Left cardiac atrium (tissue), 4 donors: ENCODE data around the gene SLC13A3. TPM values are rescaled to one million over a fixed set of nuclear protein-coding genes. Genes with fewer than 3 reads are reported as not detected.

ENCODE experiments used
- ATAC-seq, 2 donors: fragments of 200-7000 bp; cut with Tn5 transposase; one replicate each; pipeline ENCODE4 v1.9.1; 2020; ENCODE audit warnings: mild to moderate bottlenecking in 2 of 2, moderate library complexity in 2 of 2
- DNase-seq: peaks from one replicate; pipeline ENCODE4 v3.0.0-alpha.2; 2020
- intact Hi-C, 2 donors: fragments of 100-400 bp; cut with DNase I; formaldehyde crosslinking; loops; one replicate each; pipeline versions ENCODE4 v1.14.1 to v1.15.1; 2022 to 2023
- total RNA-seq, 2 donors: library from RNA; stranded (reverse); fragmentation: NEBNext Ultra II Directional; extraction: Animal tissue kit (Norgen Biotek cat#: 25700); gene quantifications; one replicate each; pipeline ENCODE4 v1.2.1, GENCODE V29; 2021
- donor health status: DM: no; HTN: yes; CAD: no.
- donor health status: DM: no; HTN: yes; CAD: no; lungs with severe emphysema.
- donor health status: DM: yes; HTN: yes; CAD: no.
- donor health status: Dilated cardiomyopathy.

Gene SLC13A3
- total RNA-seq, 2 donors from 2014 or later = 0.71 to 2.5 TPM

- no peak for DNase-seq
- ATAC-seq = no peak
- intact Hi-C loops = no loop called here
Measured at GRCh38 chr20:46571418-46571817, 79.8 kb downstream of the SLC13A3 start.

DNA sequence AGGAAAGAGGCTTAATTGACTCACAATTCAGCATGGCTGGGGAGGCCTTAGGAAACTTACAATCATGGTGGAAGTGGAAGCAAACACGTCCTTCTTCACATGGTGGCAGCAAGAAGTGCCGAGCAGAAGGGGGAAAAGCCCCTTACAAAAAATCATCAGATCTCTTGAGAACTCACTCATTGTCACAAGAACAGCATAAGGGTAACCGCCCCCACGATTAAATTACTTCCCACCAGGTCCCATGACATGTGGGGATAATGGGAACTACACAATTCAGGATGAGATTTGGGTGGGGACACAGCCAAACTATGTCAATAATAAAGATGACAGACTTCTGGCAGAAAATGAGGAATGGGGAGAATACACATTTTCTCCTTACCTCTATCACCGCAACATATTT is 80.3 kb downstream of the SLC13A3 start:
- no peak for ATAC-seq
- intact Hi-C loops = no loop called here
- DNase-seq = no peak

- intact Hi-C loops = no loop called here
- DNase-seq = no peak
- no peak for ATAC-seq
Measured at GRCh38 chr20:46569961-46570360, 81.3 kb downstream of the SLC13A3 start.

- intact Hi-C loops = no loop called here
- DNase-seq (peak; percentile 91), ATAC-seq (peak; percentile 82 to 89)
Measured at GRCh38 chr20:46568570-46569129, 82.6 kb downstream of the SLC13A3 start.

DNA sequence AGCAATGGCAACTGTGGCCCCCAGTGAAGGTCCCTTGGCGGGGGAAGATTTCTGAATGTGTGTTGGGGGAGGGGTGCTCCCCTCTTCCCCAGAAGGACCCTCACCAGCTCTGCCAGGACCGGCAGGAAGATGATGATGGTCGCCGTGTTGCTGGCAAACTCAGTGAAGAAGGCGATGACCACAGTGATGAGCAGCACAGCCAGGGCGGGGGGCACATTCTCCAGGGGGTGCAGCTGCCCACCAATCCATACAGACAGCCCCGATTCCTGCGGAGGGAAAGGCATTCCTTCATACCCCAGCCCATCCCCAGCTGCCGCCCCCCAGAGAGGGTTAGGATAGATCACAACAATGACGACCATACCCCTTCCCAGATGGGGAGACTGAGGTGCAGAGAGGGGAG is 85.1 kb downstream of the SLC13A3 start:
- DNase-seq = no peak
- ATAC-seq = no peak
- intact Hi-C loops = no loop called here

DNA sequence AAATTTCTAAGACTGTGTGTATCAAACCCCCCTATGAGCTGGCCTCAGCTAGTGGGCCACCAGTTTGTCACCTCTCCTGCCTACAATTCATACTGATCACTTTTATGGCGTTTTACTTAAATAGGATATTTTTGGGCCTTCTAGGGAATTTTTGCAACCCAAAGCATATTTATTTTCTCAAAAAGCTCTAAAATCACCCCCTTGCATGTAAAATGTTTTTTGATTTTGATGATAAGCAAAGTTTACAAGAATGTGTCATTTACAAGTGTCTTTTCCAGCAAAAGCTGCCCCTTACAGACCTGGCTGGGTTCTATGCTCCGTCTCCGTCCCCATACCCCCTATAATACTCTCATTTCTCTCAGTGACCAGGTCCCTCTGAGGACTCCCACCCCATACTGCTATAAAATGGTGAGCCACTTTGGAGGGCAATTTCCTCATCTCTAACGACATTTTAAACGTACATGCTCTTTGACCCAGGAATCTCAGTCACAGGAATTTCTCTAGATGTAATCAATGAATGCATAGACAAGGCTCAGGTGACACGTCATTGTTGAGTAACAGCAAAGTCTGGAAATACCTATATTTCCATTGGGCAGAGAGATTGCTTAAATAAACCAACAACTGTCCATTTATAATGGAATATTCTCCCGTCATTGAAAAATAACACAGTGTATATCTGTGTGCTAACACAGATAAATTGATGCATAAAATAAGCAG is 86.9 kb downstream of the SLC13A3 start:
- ATAC-seq = no peak
- no peak for DNase-seq
- intact Hi-C loops = no loop called here

- intact Hi-C loops = no loop called here
- ATAC-seq = no peak
Measured at GRCh38 chr20:46563860-46564221, 87.4 kb downstream of the SLC13A3 start.

DNA sequence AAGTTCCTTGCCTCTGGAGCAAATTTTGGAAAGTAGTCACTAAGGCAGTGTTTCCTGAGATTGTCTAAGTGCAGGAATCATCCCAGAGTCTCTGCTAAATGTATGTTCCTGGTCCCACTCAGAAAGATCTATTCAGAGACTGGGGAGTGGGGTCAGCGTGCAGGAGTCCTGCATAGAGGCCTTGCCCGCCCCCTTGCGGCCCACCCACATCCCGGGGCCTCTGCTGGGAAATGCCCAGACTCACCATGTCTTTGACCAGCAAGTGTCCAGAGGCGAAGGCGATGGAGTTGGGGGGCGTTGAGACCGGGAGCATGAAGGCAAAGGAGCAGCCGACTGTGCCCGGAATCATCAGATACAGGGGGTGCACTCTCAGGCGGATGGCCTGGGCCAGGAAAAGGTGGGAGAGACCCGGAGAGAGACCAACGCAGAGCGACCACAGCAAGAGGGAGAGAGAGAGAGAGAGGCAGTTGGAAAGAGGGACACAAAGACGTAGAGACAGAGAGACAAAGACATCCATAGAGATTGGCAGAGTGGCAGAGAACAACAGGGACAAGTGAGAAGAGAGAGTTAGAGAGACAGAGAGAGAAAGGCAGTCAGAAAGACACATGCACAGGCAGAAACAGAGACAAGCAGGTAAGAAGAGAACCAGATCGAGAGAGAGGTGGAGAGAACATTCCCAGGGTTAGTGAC is 87.9 kb downstream of the SLC13A3 start:
- intact Hi-C loops = no loop called here
- no peak for DNase-seq
- no peak for ATAC-seq

More at GRCh38 chr20:46563860-46564221, 87.4 kb downstream of the SLC13A3 start:
- DNase-seq = no peak

GRCh38 chr20:46562373-46563169 is 88.7 kb downstream of the SLC13A3 start:
- ATAC-seq (peak; percentile 87 to 89), DNase-seq (peak; percentile 74)
- intact Hi-C loops = no loop called here

DNA sequence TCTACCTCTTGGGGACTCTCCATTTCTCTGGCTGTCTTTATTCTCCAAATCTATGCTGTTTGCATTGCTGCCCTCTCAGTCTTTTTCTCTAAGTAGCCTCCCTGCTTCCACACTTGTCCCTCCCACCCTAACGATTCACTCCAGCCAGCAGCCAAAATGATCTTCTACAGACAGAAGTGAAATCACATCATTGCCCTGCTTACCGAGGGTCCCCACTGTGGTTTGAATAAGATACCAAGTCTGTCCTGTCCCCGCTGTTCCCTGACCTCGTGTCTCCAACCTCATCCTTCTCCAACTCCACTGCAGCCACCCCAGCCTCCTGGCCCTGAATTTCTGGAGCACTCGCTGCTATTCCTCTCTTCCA is 89.3 kb downstream of the SLC13A3 start:
- ATAC-seq (no peak), DNase-seq (no peak)
- intact Hi-C loops = no loop called here

DNA sequence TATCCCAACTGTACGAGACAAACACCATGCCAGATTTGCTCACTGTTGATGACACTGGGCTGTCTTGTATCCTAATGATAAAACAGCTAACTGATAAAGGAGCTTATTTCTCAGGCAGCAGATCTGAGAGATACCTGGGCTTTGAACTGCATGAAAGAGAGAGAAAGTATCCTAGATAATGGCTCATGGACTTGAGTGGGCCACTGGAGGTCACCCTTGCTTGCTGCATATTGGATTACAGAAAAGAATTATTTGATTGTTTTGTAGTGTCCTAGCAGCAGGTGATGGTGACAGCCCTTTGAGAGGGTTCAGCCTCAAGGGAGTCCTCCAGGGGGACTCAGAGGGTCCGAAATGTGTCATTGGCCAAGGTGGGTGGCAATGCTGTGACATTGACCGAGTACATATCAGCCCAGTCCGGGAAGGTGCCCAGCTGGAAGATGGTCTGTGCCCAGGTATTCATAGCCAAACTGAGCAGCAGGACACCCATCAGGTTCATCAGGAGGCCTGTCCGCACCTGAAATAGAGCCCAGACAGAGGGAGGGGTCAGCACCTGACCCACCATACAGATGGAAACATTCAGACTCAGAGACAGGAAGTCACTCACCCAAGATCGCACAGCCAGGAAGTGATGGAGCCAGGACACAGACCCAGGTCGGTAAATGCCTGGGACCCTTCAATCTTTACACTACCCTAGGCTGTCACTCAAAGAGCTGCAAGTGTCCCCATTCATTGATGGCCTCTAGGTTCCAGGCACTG is 91.4 kb downstream of the SLC13A3 start:
- ATAC-seq = no peak
- intact Hi-C loops = loop anchor here in 1 of 2 donors (2.0 kb wide), 1 partner anchor 121 kb away; no protein-coding TSS in a partner anchor
- DNase-seq = no peak

- ATAC-seq = no peak
- intact Hi-C loops = loop anchor here in 1 of 2 donors (2.0 kb wide), 1 partner anchor 122 kb away; no protein-coding TSS in a partner anchor
- DNase-seq = no peak
Measured at GRCh38 chr20:46559001-46559400, 92.3 kb downstream of the SLC13A3 start.

DNA sequence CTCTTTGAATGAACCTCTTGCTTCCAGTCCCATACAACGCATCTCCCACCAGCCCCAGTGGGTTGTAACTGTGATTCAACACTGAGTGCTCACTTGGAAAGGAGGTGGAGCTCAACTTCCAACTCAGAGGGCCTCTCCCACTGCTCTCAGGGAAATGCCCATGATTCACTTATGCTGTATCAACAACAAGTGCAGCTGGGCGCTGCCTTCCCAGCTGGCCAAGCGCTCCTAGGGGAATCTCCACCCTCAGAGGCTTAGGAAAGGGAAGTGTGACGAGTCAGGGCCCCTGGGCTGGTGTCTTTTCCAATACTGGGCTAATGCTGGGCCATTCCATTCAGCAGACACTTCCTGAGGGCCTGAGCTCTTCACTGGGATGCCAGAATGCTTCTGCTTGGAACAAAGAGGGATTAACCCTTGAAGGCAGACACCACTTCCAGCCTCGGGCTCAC is 92.7 kb downstream of the SLC13A3 start:
- ATAC-seq (peak; percentile 7 to 74), DNase-seq (peak; percentile 45)
- intact Hi-C loops = loop anchor here in 1 of 2 donors (2.0 kb wide), 1 partner anchor 122 kb away; no protein-coding TSS in a partner anchor

- DNase-seq (no peak), ATAC-seq (no peak)
- intact Hi-C loops = no loop called here
Measured at GRCh38 chr20:46557231-46557956, 93.9 kb downstream of the SLC13A3 start.

- DNase-seq = no peak
- intact Hi-C loops = no loop called here
- no peak for ATAC-seq
Measured at GRCh38 chr20:46555370-46555956, 95.8 kb downstream of the SLC13A3 start.

GRCh38 chr20:46554828-46555227 is 96.4 kb downstream of the SLC13A3 start:
- ATAC-seq = no peak
- intact Hi-C loops = no loop called here

GRCh38 chr20:46553926-46554325 is 97.3 kb downstream of the SLC13A3 start:
- intact Hi-C loops = no loop called here
- DNase-seq (no peak), ATAC-seq (no peak)

More at GRCh38 chr20:46554828-46555227, 96.4 kb downstream of the SLC13A3 start:
- DNase-seq = no peak
